HG03064 (cell line): ENCODE data around the gene PLBD2.
"Not testable (repeated sequence)": the region's sequence is repeated elsewhere in the genome, so short reads cannot be mapped to it uniquely, and the experiment has no call there.

Experiments
- ATAC-seq: cut with Tn5 transposase; IDR thresholded peaks from one replicate; pipeline ENCODE4 v1.9.1; 2021; ENCODE audit warnings: low read depth; ENCODE audit not compliant: unreplicated experiment

Gene PLBD2

GRCh38 chr12:113333877-113334785 lies 24.3 kb upstream of the PLBD2 start:
- peak; percentile 13 for ATAC-seq

- ATAC-seq, result peak; percentile 95
Observed at GRCh38 chr12:113334786-113335539, 23.4 kb upstream of the PLBD2 start, which contains the start of gene SLC8B1. Gene SLC8B1, minus strand, starts transcription at chr12:113335109. Its CDS starts 2,231 bp downstream, at chr12:113332878.

GRCh38 chr12:113339540-113339939 lies 18.8 kb upstream of the PLBD2 start:
- no peak for ATAC-seq

GRCh38 chr12:113340061-113340460 lies 18.3 kb upstream of the PLBD2 start:
- no peak for ATAC-seq

- ATAC-seq, result no peak
Observed at GRCh38 chr12:113341535-113341934, 16.9 kb upstream of the PLBD2 start.

GRCh38 chr12:113345318-113345717 lies 13.1 kb upstream of the PLBD2 start:
- ATAC-seq, result no peak

- ATAC-seq, result no peak
Observed at GRCh38 chr12:113346353-113346752, 12.0 kb upstream of the PLBD2 start.

GRCh38 chr12:113347107-113347506 lies 11.3 kb upstream of the PLBD2 start:
- ATAC-seq, result no peak

- ATAC-seq, result no peak
Observed at GRCh38 chr12:113347892-113348291, 10.5 kb upstream of the PLBD2 start.

GRCh38 chr12:113348849-113349536 lies 9.4 kb upstream of the PLBD2 start:
- no peak for ATAC-seq

GRCh38 chr12:113351089-113351488 lies 7.3 kb upstream of the PLBD2 start:
- ATAC-seq, result no peak

- ATAC-seq, result not testable (repeated sequence)
Observed at GRCh38 chr12:113354192-113354591, 4.2 kb upstream of the PLBD2 start.

- ATAC-seq, result no peak
Observed at GRCh38 chr12:113359133-113359938, 949 bp downstream of the PLBD2 start.

GRCh38 chr12:113359939-113360748 lies 1.8 kb downstream of the PLBD2 start:
- ATAC-seq, result no peak

- ATAC-seq, result no peak
Observed at GRCh38 chr12:113361574-113362370, 3.4 kb downstream of the PLBD2 start.

GRCh38 chr12:113364698-113365097 lies 6.3 kb downstream of the PLBD2 start:
- ATAC-seq, result no peak

GRCh38 chr12:113365639-113366395 lies 7.4 kb downstream of the PLBD2 start:
- ATAC-seq, result no peak

GRCh38 chr12:113366827-113367226 lies 8.4 kb downstream of the PLBD2 start:
- ATAC-seq, result no peak
